K562 (cell line): Measurements from ENCODE around the gene NBPF4. TPM values are rescaled to one million over a fixed set of nuclear protein-coding genes. Genes with fewer than 3 reads are reported as not detected.

Experiments
- CC2D1A ChIP-seq: fragments of 450-650 bp; IDR thresholded peaks from 2 replicates; pipeline ENCODE4 v1.6.1; 2017; ENCODE audit warnings: mild to moderate bottlenecking
- CHAMP1 ChIP-seq: fragments of 450-650 bp; IDR thresholded peaks from 2 replicates; pipeline ENCODE4 v1.6.1; 2016; ENCODE audit warnings: mild to moderate bottlenecking
- ESRRB ChIP-seq: fragments of 250-450 bp; sonication (Bioruptor Pico); IDR thresholded peaks from 2 replicates; pipeline ENCODE4 v1.5.0; 2020; ENCODE audit warnings: mild to moderate bottlenecking, moderate library complexity, borderline replicate concordance
- HDAC1 ChIP-seq, 2 experiments: fragments of 450-650 bp; IDR thresholded peaks; 2 replicates each; pipeline ENCODE4 v1.6.1; 2016 to 2017; ENCODE audit warnings: inconsistent platforms in 1 of 2, mild to moderate bottlenecking in 1 of 2, moderate library complexity in 1 of 2
- HDAC2 ChIP-seq: fragments of 450-650 bp; IDR thresholded peaks from 2 replicates; pipeline ENCODE4 v1.6.1; 2016; ENCODE audit warnings: mild to moderate bottlenecking
- NCOA4 ChIP-seq: fragments of 450-650 bp; IDR thresholded peaks from 2 replicates; pipeline ENCODE4 v1.6.1; 2018; ENCODE audit warnings: mild to moderate bottlenecking; ENCODE audit not compliant: partially characterized antibody
- SMARCE1 ChIP-seq: fragments of 450-650 bp; IDR thresholded peaks from 2 replicates; pipeline ENCODE4 v1.7.1; 2016; ENCODE audit warnings: mild to moderate bottlenecking
- ZEB2 ChIP-seq: fragments of 450-650 bp; IDR thresholded peaks from 2 replicates; pipeline ENCODE4 v1.6.1; 2016
- polyA plus RNA-seq, 8 experiments: library from polyadenylated mRNA; depleted of rRNA in 4 of 8; stranded (reverse) in 5 of 8; unstranded in 3 of 8; fragments of >200 nt; fragmentation: Nextera tagmentation in 2 of 8; fragmentation: Illumina TruSeq in 1 of 8; extraction: Ambion mirVana in 2 of 8; extraction: Trizol in 1 of 8; gene quantifications; 2 replicates each; pipeline versions ENCODE4 v1.2.1 to v1.2.3, GENCODE V29; 2011 to 2014; ENCODE audit warnings: inconsistent platforms in 1 of 8, missing spikeins in 1 of 8
- total RNA-seq, 7 experiments: library from RNA; depleted of rRNA in 6 of 7; stranded (reverse); fragments of >200 nt in 6 of 7; fragmentation: Illumina TruSeq in 2 of 7; extraction: Trizol in 2 of 7; gene quantifications; 2 replicates each; pipeline versions ENCODE4 v1.2.1 to v1.2.3, GENCODE V29; 2011 to 2021; ENCODE audit warnings: low replicate concordance in 1 of 7
- TF ChIP-seq, protein P1 (sequence below): sonication (generic); formaldehyde crosslinking; IDR thresholded peaks from 2 replicates; pipeline ENCODE4 v1.8.0; 2022; ENCODE audit warnings: missing genetic modification reagents, mild to moderate bottlenecking, moderate library complexity, borderline replicate concordance

The NBPF4 gene
- total and polyA plus RNA-seq, 9 of the 15 experiments (the other 6 are each of a cell fraction or from before 2014, with no cell fraction given), result 3.6 to 10.4 (median 5.9) TPM

- 0 out of 4 replicates have a peak, but pooled peaks of 1 of the 2 experiments have one; percentile 26 for TF ChIP-seq HDAC1 (IDR thresholded peaks at IDR 0.05)
- TF ChIP-seq ESRRB (CRISPR knock-in tag), result no peak
- TF ChIP-seq NCOA4, result no peak
- no peak for TF ChIP-seq CHAMP1
- no peak for TF ChIP-seq ZEB2
- 0 out of 2 replicates have a peak, but pooled peaks have one; percentile 34 for TF ChIP-seq CC2D1A
- peak; percentile 61; the same call in 1 of the 2 replicates for TF ChIP-seq HDAC2
- 0 out of 2 replicates have a peak, but pooled peaks have one; percentile 34 for TF ChIP-seq SMARCE1
- TF ChIP-seq, protein P1, sequence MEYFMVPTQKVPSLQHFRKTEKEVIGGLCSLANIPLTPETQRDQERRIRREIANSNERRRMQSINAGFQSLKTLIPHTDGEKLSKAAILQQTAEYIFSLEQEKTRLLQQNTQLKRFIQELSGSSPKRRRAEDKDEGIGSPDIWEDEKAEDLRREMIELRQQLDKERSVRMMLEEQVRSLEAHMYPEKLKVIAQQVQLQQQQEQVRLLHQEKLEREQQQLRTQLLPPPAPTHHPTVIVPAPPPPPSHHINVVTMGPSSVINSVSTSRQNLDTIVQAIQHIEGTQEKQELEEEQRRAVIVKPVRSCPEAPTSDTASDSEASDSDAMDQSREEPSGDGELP (CRISPR knock-in tag), result peak; percentile 47; the same call in 1 of the 2 replicates
- TF ChIP-seq, all 486 proteins: peak for 21
These were observed 43.2 kb downstream of the NBPF4 start (continued) for GRCh38 chr1:108200687-108201051.
